Natural killer cell (primary cell): Measurements from ENCODE around the gene STX1A. TPM values are rescaled to one million over a fixed set of nuclear protein-coding genes. Genes with fewer than 3 reads are reported as not detected.

Experiments used
- ATAC-seq, 3 donors: fragments of 150-1000 bp in 2 of 3; fragments of 200-7000 bp in 1 of 3; cut with Tn5 transposase; 1 replicate in 1 of 3; 2 replicates in 2 of 3; pipeline ENCODE4 v1.10.0; 2021; ENCODE audit warnings: mild to moderate bottlenecking in 2 of 3, moderate library complexity in 2 of 3
- DNase-seq, 2 donors: peaks; one replicate each; pipeline versions ENCODE4 v3.0.0 to v3.0.0-alpha.2; 2013 to 2021; ENCODE audit warnings: mixed read lengths in 1 of 2
- H3K27ac ChIP-seq: one replicate; pipeline ENCODE4 v1.5.1; 2013; ENCODE audit warnings: mild to moderate bottlenecking, low read length
- H3K27me3 ChIP-seq: one replicate; pipeline ENCODE4 v1.6.1; 2013; ENCODE audit warnings: low read length; ENCODE audit not compliant: control insufficient read depth, insufficient read depth
- H3K36me3 ChIP-seq: one replicate; pipeline ENCODE4 v1.6.1; 2013; ENCODE audit warnings: low read length; ENCODE audit not compliant: control insufficient read depth, insufficient read depth
- H3K4me1 ChIP-seq: one replicate; pipeline ENCODE4 v1.6.1; 2013; ENCODE audit warnings: low read length; ENCODE audit not compliant: control insufficient read depth, insufficient read depth
- H3K4me3 ChIP-seq: one replicate; pipeline ENCODE4 v1.5.1; 2013; ENCODE audit warnings: low read length
- H3K9me3 ChIP-seq: one replicate; pipeline ENCODE4 v1.6.1; 2013; ENCODE audit warnings: low read length; ENCODE audit not compliant: control insufficient read depth, insufficient read depth
- H3K27ac Mint-ChIP-seq, 2 donors: one replicate each; pipeline ENCODE4 v1.8.0; 2022; ENCODE audit warnings: mild to moderate bottlenecking in 2 of 2, mixed read lengths in 2 of 2, moderate library complexity in 1 of 2
- H3K27me3 Mint-ChIP-seq, 2 donors: one replicate each; pipeline ENCODE4 v1.8.0; 2022; ENCODE audit warnings: low read depth in 2 of 2, mixed read lengths in 2 of 2
- H3K36me3 Mint-ChIP-seq: one replicate; pipeline ENCODE4 v1.8.0; 2022; ENCODE audit warnings: mixed read lengths
- H3K4me1 Mint-ChIP-seq, 2 donors: one replicate each; pipeline ENCODE4 v1.8.0; 2022; ENCODE audit warnings: mixed read lengths in 2 of 2
- H3K4me3 Mint-ChIP-seq: one replicate; pipeline ENCODE4 v1.8.0; 2022; ENCODE audit warnings: mild to moderate bottlenecking, moderate library complexity, mixed read lengths
- H3K9me3 Mint-ChIP-seq, 2 donors: one replicate each; pipeline ENCODE4 v1.8.0; 2022; ENCODE audit warnings: mixed read lengths in 2 of 2
- WGBS: methylation state at CpG from one replicate; pipeline ENCODE4 v1.1.7; 2013; ENCODE audit warnings: missing lambda C conversion rate; ENCODE audit not compliant: insufficient coverage; 5-methylcytosine and 5-hydroxymethylcytosine counted together
- intact Hi-C: fragments of 100-400 bp; cut with micrococcal nuclease; formaldehyde crosslinking; loops from one replicate; pipeline ENCODE4 v1.14.2; 2022
- total RNA-seq, 4 donors: library from RNA; stranded (reverse); fragments of 120-200 nt in 1 of 4; gene quantifications; one replicate each; pipeline versions ENCODE4 v1.2.3 to v1.2.4, GENCODE V29; 2013 to 2022
- TF ChIP-seq, protein P1 (sequence below): fragments of 200-600 bp; IDR thresholded peaks from one replicate; pipeline ENCODE4 v1.8.0; 2022; ENCODE audit warnings: antibody characterized with exemption

STX1A gene
- total RNA-seq, 3 donors from 2014 or later (not counting 1 experiment from before 2014, with no cell fraction given): 13.2 to 20.4 (median 14.7) TPM

DNA sequence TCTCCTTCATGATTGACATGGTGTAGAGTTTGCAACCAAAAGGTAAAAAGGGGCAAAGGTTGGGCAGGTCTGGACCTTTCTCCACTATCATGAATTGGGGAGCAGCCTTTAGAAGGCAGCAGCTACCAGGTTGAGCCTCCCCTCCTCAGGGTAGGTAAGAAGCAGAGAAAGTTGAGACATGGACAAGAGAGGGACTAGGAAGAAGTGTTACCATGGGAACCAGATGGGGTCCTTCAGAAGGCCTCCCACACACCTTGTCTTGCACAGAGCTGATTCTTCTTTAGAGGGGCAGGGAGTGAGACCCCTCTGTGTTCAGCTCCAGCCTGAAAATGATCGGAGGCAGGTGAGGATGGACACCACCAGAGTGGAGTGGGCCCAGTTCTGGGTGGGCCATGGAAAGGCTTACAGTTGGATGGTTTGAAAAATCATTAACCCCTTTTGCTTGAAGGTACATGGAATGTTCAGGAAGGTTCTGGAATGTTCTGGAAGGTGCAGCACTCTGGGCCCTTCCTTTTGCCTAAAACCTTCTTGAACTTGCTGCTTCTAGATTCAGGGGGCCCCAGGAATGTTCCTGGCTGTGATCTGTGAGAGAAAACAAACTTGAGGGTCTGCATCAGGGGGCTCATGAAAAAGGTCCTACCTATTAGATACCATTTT, 44.9 kb downstream of the STX1A start:
- no peaks in the 10 kb centered on the region for H3K9me3 ChIP-seq
- H3K36me3 ChIP-seq: peaks cover 6% of the 10 kb centered on the region
- H3K27me3 Mint-ChIP-seq: peaks cover 5 to 8% of the 10 kb centered on the region in 2 donors
- intact Hi-C loops: no loop called here
- H3K4me1 Mint-ChIP-seq: no peaks in the 10 kb centered on the region
- H3K27me3 ChIP-seq: peaks cover 2% of the 10 kb centered on the region
- no peak overlapping the region for H3K4me3 ChIP-seq
- no peak overlapping the region for H3K27ac ChIP-seq
- WGBS: 90% methylated on average over 1 of the region's 1 CpG
- H3K4me1 ChIP-seq: no peaks in the 10 kb centered on the region
- TF ChIP-seq, protein P1, sequence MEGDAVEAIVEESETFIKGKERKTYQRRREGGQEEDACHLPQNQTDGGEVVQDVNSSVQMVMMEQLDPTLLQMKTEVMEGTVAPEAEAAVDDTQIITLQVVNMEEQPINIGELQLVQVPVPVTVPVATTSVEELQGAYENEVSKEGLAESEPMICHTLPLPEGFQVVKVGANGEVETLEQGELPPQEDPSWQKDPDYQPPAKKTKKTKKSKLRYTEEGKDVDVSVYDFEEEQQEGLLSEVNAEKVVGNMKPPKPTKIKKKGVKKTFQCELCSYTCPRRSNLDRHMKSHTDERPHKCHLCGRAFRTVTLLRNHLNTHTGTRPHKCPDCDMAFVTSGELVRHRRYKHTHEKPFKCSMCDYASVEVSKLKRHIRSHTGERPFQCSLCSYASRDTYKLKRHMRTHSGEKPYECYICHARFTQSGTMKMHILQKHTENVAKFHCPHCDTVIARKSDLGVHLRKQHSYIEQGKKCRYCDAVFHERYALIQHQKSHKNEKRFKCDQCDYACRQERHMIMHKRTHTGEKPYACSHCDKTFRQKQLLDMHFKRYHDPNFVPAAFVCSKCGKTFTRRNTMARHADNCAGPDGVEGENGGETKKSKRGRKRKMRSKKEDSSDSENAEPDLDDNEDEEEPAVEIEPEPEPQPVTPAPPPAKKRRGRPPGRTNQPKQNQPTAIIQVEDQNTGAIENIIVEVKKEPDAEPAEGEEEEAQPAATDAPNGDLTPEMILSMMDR: no peak
- H3K36me3 Mint-ChIP-seq: no peaks in the 10 kb centered on the region
- no peaks in the 10 kb centered on the region for H3K9me3 Mint-ChIP-seq
- H3K27ac Mint-ChIP-seq: no peak overlapping the region
- no peak overlapping the region for H3K4me3 Mint-ChIP-seq
- ATAC-seq (no peak), DNase-seq (no peak)

DNA sequence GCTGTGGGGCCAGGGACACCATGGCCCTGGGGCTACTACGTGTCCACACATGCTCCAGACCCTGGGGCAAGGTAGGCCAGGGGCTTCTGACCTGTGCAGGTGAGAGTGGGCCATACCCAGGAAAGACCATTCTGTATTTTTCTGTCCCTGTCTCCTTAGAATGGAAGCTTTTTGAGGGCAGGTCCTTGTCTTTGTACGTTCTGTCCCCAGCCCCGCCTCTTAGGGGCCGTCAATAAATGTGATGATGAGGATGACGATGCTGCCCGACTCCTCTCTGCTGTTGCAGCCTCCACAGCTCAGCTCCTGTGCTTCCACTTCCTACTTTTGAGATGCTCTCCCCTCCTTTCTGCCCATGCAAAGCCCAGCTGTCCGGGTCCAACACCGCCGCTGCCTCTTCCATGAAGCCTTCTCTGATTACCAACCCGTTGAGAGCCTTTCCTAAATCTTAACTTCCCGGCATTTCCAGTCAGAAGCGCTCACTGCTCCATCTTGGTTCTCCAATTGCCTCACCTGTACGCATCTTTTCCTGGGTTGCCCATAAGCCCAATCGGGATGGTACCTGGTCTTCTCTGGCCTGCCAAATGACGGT, 47.5 kb downstream of the STX1A start:
- H3K4me1 Mint-ChIP-seq: peaks cover 0 to 10% of the 10 kb centered on the region in 2 donors
- Histone ChIP-seq H3K36me3 (no peaks in the 10 kb centered on the region), H3K9me3 (no peaks in the 10 kb centered on the region), H3K4me1 (peaks cover 10% of the 10 kb centered on the region), H3K4me3 (no peak overlapping the region), H3K27me3 (peaks cover 13% of the 10 kb centered on the region), H3K27ac (no peak overlapping the region)
- H3K27me3 Mint-ChIP-seq: peaks cover 8 to 14% of the 10 kb centered on the region in 2 donors
- WGBS: 88% methylated on average over 15 of the region's 15 CpGs
- no peak overlapping the region for H3K4me3 Mint-ChIP-seq
- intact Hi-C loops: no loop called here
- TF ChIP-seq, protein P1: no peak
- no peak for DNase-seq
- no peaks in the 10 kb centered on the region for H3K36me3 Mint-ChIP-seq
- ATAC-seq: no peak
- no peak overlapping the region for H3K27ac Mint-ChIP-seq
- no peaks in the 10 kb centered on the region for H3K9me3 Mint-ChIP-seq

DNA sequence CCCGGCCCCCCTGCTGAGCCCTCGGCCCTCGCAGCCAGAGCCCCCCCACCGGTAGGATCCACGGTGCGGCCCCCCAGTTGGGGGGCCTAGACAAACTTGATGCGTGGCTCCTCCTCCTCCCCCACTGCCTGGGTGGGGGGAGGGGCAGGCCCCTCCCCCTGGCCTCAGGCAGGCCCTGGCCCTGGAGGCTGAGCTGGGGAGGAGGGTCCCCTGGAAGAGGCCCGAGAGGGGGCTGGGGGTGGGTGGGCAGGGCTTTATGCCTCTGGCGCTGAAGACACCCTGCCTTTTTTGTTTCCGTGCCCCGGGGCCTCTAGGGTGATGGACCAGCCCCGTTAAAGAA, 48.2 kb downstream of the STX1A start:
- H3K4me3 Mint-ChIP-seq: no peak overlapping the region
- H3K4me3 ChIP-seq: no peak overlapping the region
- H3K27ac ChIP-seq: no peak overlapping the region
- H3K4me1 ChIP-seq: peaks cover 10% of the 10 kb centered on the region
- 51% methylated on average over 6 of the region's 12 CpGs for WGBS
- H3K9me3 ChIP-seq: no peaks in the 10 kb centered on the region
- H3K27ac Mint-ChIP-seq: no peak overlapping the region
- TF ChIP-seq, protein P1: no peak
- no peaks in the 10 kb centered on the region for H3K36me3 Mint-ChIP-seq
- peaks cover 13% of the 10 kb centered on the region for H3K27me3 ChIP-seq
- peaks cover 0 to 10% of the 10 kb centered on the region in 2 donors for H3K4me1 Mint-ChIP-seq
- H3K36me3 ChIP-seq: no peaks in the 10 kb centered on the region
- intact Hi-C loops: no loop called here
- DNase-seq (no peak), ATAC-seq (no peak)
- peaks cover 8 to 17% of the 10 kb centered on the region in 2 donors for H3K27me3 Mint-ChIP-seq
- no peaks in the 10 kb centered on the region for H3K9me3 Mint-ChIP-seq
